Erythroblast (primary cell): ENCODE measurements around the gene SRGAP3.

ENCODE experiments used
- GATA1 ChIP-seq: IDR thresholded peaks from 2 replicates; pipeline ENCODE4 v1.6.1; 2011; ENCODE audit warnings: low read depth, mild to moderate bottlenecking, control low read depth, low read length, moderate library complexity
- POLR2A ChIP-seq: IDR thresholded peaks from 2 replicates; pipeline ENCODE4 v1.6.1; 2011; ENCODE audit warnings: mild to moderate bottlenecking, low read length

GRCh38 chr3:9111417-9111816, 138.0 kb downstream of the SRGAP3 start:
- TF ChIP-seq POLR2A: no peak
- no peak for TF ChIP-seq GATA1
